ENCODE results near the gene MLLT10. TPM values are rescaled to one million over a fixed set of nuclear protein-coding genes. Genes with fewer than 3 reads are reported as not detected.
A peak's percentile ranks its signal among the peaks of the same experiment; 100 is the strongest.
"Not testable (repeated sequence)": the region's sequence is repeated elsewhere in the genome, so short reads cannot be mapped to it uniquely, and the experiment has no call there.

The MLLT10 gene
- total and polyA plus RNA-seq, 9 of the 15 experiments (the other 6 are each of a cell fraction or from before 2014, with no cell fraction given), result 18.8 to 81.4 (median 64.2) TPM

GRCh38 chr10:21588159-21588558, 54.1 kb downstream of the MLLT10 start:
- H3K9ac ChIP-seq (ENCODE audit: insufficient read depth in 1 of 2, low read depth in 2 of 2, low read length in 2 of 2); in situ Hi-C loops (cut with MboI); intact Hi-C loops (cut with micrococcal nuclease); DNase-seq (ENCODE audit: extremely low read depth in 1 of 4, low spot score in 3 of 4); BruUV-seq (replicated peaks); H3K9me3 ChIP-seq (replicated peaks; ENCODE audit: control insufficient read depth, insufficient read depth, low read depth, low read length); H2AFZ ChIP-seq (ENCODE audit: low read depth, low read length); H3K4me1 ChIP-seq (replicated peaks in 1 of 2; ENCODE audit: control insufficient read depth in 2 of 2, insufficient read depth in 2 of 2, low read length in 2 of 2); H3K27ac ChIP-seq (ENCODE audit: extremely low read depth, low read depth, low read length); H4K20me1 ChIP-seq (replicated peaks; ENCODE audit: control insufficient read depth, insufficient read depth, low read length); CTCF ChIA-PET (ENCODE audit: low intra/inter-chr PET ratio); H3K9me1 ChIP-seq (ENCODE audit: control insufficient read depth, insufficient read depth, low read length); FAIRE-seq; H3K4me3 ChIP-seq; H3K27me3 ChIP-seq (ENCODE audit: control insufficient read depth in 2 of 2, insufficient read depth in 2 of 2, low read length in 2 of 2); ATAC-seq; H3K4me2 ChIP-seq (ENCODE audit: insufficient read depth, low read length); TF ChIP-seq ATF3 (CRISPR knock-in tag; conservative IDR thresholded peaks at IDR 0.05): not testable (repeated sequence)
- Histone ChIP-seq H3K36me3 (ENCODE audit: control insufficient read depth, insufficient read depth, low read length) (peaks cover 67% of the 10 kb centered on the region), H3K79me2 (ENCODE audit: control insufficient read depth, insufficient read depth, low read length) (peaks cover 73% of the 10 kb centered on the region)
- TF ChIP-seq ATF3 (IDR thresholded peaks at IDR 0.05) (0 out of 2 replicates have a peak, but pooled peaks have one; percentile 27), ARID1B (IDR thresholded peaks at IDR 0.05) (peak; percentile 19; the same call in 1 of the 2 replicates), FOSL1 (tag; conservative IDR thresholded peaks at IDR 0.05) (peak; percentile 71), JUND (IDR thresholded peaks at IDR 0.05; ENCODE audit: borderline replicate concordance, low read depth, low read length) (peak; percentile 46; the same call in 1 of the 2 replicates), JUND (tag; IDR thresholded peaks at IDR 0.05; ENCODE audit: borderline replicate concordance, low read depth, low read length) (peak; percentile 28; the same call in 1 of the 3 replicates), SMARCA4 (IDR thresholded peaks at IDR 0.05) (0 out of 2 replicates have a peak, but pooled peaks have one; percentile 20), DPF2 (IDR thresholded peaks at IDR 0.05) (peak; percentile 35; the same call in 1 of the 2 replicates), KDM1A (IDR thresholded peaks at IDR 0.05) (peak; percentile 56 to 59)
- POLR2A ChIA-PET, result interaction anchor here (0.6 kb wide), 1 partner anchor 20 kb away, joined by 5 read pairs; no protein-coding TSS in a partner anchor
- WGBS (ENCODE audit: insufficient coverage, low coverage, missing lambda C conversion rate), result 55% methylated on average over 7 of the region's 7 CpGs
